RPMI8226 (cell line): Measurements from ENCODE around the gene USP19.

ENCODE experiments used
- DNase-seq: peaks from one replicate; pipeline ENCODE4 v3.0.0-alpha.2; 2015

The USP19 gene, protein sequence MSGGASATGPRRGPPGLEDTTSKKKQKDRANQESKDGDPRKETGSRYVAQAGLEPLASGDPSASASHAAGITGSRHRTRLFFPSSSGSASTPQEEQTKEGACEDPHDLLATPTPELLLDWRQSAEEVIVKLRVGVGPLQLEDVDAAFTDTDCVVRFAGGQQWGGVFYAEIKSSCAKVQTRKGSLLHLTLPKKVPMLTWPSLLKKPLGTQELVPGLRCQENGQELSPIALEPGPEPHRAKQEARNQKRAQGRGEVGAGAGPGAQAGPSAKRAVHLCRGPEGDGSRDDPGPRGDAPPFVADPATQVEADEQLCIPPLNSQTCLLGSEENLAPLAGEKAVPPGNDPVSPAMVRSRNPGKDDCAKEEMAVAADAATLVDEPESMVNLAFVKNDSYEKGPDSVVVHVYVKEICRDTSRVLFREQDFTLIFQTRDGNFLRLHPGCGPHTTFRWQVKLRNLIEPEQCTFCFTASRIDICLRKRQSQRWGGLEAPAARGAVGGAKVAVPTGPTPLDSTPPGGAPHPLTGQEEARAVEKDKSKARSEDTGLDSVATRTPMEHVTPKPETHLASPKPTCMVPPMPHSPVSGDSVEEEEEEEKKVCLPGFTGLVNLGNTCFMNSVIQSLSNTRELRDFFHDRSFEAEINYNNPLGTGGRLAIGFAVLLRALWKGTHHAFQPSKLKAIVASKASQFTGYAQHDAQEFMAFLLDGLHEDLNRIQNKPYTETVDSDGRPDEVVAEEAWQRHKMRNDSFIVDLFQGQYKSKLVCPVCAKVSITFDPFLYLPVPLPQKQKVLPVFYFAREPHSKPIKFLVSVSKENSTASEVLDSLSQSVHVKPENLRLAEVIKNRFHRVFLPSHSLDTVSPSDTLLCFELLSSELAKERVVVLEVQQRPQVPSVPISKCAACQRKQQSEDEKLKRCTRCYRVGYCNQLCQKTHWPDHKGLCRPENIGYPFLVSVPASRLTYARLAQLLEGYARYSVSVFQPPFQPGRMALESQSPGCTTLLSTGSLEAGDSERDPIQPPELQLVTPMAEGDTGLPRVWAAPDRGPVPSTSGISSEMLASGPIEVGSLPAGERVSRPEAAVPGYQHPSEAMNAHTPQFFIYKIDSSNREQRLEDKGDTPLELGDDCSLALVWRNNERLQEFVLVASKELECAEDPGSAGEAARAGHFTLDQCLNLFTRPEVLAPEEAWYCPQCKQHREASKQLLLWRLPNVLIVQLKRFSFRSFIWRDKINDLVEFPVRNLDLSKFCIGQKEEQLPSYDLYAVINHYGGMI (N-terminal part only)

DNA sequence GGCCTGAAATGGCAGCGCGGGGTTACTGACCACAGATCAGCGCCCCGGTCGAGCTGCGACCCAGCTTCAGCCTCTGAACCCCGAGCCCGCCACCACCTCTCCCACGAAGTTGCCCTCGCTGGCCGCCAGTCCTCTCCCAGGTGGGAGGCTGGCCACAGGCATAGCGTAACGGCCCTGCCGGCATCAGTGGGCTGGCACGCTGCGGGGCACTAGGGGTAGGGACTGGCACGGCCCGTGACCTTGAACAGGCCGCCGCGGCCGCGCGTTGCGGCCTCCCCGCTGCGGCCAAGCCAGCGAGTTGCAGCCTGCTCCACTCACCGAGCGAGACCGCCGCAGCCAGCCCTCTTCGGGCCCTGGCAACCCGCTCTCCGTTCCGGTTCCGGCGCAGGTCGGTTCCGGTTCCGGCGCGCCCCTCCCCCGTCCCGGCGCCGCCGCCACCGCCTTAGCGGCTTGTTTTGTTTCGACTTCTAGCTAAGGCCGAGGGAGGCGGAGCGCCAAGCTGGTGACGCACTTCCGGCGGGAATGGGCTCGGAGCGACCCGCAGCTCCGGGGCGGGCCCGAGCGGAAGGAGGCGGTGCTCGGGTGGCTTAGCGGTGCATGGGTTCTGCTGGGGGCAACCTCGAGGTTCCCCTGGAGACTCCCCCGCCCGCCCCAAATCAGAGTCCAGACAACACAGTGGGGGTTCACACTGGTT, at the start of gene USP19:
Gene USP19 (minus strand): TSS at position 386 of the 694 bp plus-strand sequence. CDS start 1,678 bp downstream, outside the sequence.
- DNase-seq: peak; percentile 95

GRCh38 chr3:49166752-49167556, 46.3 kb upstream of the USP19 start:
- no peak for DNase-seq

- peak; percentile 81 for DNase-seq
Observed at GRCh38 chr3:49165771-49166751, 45.4 kb upstream of the USP19 start, which contains the start of gene CCDC71. TSS of gene CCDC71 (minus strand) at chr3:49166331. CDS start at chr3:49164208, 2,123 bp downstream.

DNA sequence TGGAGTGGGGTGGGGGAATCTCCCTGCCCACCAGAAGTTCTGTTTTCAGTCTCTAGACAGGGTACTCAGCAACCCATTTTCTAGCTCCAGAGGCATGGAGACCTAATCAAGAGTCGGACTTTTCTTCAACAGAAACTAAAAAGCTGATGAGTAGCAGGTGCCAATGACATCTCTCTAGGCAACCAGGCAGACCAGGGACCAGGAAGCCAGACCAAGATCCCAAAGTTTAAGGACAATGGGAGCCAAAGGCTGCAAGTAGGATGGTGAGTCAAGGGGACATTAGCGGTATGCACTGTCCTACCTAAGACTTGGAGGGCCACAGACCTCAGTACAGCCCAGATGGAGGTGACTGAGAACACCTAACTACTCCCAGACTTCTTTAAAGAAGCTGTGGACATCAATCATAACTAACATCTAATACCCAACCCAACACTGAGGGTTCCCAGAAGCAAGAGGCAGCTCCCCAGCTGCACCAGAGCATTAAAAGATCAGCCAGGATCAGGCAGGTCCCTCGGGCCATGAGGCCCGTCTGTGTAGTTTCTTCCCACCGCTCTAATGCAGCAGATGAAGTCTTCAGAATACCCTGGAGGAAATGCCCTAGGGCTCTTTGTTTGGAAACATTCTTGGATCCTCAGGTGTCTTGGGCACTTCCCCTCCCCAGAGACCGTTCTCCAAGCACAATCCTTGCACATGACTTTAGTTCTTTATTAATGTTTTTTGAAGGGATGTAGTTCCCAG, 44.5 kb upstream of the USP19 start:
- no peak for DNase-seq

GRCh38 chr3:49163609-49164008, 43.0 kb upstream of the USP19 start:
- no peak for DNase-seq

DNA sequence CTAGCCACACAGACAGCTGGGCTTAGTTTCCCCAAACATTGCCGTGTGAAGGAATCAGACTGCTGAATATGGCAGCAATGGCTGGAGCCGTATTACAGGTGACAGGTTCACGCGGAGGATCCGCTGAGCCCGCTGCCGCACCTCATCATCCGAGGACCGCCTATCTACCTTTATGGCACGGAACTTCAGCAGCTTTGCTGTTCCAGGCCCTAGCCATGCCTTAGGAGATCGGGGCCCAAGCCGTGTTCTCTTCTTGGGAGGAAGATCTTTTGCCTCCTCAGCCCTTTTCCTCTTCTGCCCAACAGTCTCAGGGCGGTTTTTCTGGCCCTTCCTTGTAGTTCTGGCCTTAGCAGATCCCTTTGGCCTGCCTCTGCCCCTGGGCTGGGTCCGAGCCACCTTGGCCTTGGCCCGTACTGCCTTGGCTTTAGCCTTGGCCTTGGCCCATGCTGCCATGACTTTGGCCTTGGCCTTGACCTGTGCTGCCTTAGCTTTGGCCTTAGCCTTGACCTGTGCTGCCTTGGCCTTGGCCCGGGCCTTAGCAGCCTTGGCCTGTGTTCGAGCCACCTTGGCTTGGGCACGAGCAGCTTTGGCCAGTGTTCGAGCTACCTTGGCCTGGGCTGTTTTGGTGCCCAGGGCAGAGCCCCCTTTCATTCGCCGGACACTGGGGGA, 42.3 kb upstream of the USP19 start:
- no peak for DNase-seq

DNA sequence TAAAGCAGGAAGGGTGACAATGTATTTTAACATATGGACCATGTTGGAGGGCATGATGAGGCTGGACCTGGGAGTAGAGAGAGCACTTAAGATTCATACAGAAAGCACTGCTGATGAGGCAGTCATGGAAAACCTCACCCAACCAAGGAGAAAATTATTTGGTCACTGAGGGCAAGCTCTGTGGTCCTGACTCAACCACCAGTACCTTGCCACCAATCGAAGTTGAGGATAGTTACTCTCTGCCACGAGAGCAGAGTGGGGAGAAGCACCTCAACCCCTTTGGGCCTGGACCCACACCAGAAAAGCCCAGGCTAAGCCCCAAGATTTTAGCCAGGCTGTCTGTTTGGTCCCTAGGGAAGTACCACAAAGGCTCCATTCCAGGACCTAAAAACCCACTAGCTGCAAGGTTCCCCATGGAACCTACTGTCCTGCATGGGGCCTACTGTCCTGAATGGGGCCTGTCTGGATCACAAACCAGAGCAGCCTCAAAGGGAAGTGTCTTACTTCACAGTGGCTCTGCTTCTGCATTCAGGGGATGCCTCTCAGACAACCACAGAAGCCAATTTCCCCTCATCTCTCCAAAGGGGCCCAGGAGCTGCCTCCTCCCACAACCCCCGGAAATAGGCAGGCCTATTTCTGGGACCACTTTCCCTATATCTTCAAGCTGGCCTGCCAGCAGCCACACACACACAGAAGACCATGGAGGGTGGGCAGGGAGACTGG, 41.3 kb upstream of the USP19 start:
- no peak for DNase-seq

- no peak for DNase-seq
Observed at GRCh38 chr3:49161197-49161596, 40.6 kb upstream of the USP19 start.

DNA sequence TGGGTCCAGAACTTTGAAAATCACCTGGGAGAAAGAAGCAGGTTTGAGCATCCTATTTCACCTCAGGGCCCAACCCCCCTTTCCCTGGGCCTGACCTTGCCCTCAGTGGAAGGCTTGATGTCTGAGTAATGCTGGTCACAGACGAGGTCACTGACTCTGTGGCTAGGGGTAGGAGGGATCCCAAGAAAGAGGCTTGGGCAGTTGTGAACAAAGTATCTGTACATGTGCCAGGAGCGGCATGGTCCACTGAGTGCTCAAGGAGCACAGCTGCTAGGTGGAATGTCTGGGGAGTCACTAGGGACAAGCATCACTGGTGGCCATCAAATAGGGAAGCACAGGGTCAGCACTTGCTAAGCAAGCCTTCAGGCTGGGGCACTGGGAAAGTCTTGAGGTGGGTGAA, 38.2 kb upstream of the USP19 start:
- no peak for DNase-seq

- peak; percentile 72 for DNase-seq
Observed at GRCh38 chr3:49158103-49158709, 37.6 kb upstream of the USP19 start.

DNA sequence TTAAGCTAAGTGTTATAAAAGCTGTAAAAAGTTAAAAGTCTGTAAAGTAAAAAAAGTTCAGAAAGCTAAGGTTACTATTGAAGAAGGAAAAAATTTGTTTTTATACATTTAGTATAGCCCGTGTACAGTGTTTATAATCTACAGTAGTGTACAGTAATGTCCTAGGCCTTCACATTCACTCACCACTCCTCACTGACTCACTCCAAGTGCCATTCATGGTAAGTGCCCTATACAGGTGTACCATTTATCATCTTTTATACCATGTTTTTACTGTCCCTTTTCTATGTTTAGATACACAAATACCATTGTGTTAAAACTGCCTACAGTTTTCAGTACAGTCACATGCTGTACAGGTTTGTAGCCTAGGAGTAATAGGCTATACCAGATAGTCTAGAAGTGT, 36.7 kb upstream of the USP19 start:
- no peak for DNase-seq

GRCh38 chr3:49153349-49153912, 32.8 kb upstream of the USP19 start:
- DNase-seq: no peak

- DNase-seq: no peak
Observed at GRCh38 chr3:49151610-49152009, 31.0 kb upstream of the USP19 start.

DNA sequence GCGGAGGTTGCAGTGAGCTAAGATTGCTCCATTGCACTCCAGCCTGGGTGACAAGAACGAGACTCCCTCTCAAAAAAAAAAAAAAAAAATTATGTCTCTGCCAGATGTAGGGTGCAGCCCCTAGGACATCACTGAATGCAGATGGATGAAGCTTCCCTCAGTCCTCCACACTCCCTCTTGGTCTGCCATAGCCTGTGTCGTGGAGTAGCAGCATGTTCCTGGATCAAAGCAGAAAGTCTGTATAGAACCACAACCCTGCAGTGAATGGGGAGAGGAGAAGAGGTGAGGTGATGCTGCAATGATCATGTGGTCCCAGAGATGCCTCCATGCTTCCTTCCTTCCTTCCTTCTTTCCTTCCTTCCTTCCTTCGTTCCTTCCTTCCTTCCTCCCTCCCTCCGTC, 27.5 kb upstream of the USP19 start:
- no peak for DNase-seq

DNA sequence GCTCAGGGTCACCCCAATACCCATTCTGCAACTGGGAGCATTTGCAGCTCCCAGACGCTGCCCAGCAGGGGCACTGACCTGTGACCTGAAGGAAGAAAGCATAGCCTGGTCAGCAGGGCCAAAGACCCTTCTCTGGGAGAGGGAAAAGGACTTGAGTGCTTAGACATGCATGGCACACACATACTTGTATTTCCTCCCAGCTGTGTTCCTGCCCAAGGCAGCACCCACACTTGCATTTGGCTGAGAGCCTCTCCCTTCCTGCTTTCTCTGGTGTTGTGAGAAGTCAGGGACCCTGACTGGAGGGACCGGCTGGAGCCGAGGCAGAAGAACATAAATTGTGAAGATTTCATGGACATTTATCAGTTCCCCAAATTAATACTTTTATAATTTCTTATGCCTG, 19.5 kb upstream of the USP19 start:
- no peak for DNase-seq

DNA sequence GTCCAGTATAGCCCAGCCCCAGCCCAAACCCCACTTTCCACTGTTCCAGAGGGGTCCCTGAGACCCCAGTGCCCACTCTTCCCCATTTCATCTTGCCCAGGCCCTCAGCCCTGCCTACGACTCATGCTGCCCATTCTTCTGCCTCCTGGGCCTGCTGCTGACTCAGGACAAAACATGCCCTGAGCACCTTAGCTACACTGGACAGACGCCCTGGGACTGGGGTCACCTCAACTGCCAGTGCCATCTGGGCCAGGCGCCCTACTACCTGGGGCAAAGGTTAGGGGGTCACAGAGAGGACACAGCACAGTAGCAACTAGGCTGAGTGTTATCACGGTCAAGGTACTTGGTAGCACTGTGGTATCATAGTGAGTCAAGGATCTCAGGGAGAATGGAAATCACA, 14.9 kb upstream of the USP19 start:
- DNase-seq: no peak
